ENCODE results near the gene BRIX1.

DNA sequence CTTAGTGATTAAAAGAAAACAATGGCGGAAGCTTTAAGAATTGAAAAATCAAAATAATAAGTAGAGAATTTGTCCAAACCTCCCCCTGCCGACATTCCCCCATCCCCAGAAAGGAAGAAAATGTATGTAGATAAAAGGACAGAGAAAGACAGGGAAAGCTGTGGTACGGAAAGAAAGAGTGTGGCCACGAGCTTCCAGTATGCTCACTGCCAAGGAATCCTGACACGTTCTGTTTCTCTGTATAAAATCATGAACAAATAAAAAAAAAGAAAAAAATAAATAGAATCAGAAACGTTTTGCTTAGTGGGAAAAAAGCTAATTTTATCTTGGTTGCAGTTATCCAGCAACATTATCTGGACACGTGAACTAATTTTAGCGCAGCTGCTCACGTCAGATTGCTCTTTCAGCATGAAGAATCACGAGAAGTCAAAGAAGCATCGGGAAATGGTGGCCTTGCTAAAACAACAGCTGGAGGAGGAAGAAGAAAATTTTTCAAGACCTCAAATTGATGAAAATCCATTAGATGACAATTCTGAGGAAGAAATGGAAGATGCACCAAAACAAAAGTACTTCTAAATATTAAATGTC is 29.0 kb downstream of the BRIX1 start:
- TF ChIP-seq, protein P1, sequence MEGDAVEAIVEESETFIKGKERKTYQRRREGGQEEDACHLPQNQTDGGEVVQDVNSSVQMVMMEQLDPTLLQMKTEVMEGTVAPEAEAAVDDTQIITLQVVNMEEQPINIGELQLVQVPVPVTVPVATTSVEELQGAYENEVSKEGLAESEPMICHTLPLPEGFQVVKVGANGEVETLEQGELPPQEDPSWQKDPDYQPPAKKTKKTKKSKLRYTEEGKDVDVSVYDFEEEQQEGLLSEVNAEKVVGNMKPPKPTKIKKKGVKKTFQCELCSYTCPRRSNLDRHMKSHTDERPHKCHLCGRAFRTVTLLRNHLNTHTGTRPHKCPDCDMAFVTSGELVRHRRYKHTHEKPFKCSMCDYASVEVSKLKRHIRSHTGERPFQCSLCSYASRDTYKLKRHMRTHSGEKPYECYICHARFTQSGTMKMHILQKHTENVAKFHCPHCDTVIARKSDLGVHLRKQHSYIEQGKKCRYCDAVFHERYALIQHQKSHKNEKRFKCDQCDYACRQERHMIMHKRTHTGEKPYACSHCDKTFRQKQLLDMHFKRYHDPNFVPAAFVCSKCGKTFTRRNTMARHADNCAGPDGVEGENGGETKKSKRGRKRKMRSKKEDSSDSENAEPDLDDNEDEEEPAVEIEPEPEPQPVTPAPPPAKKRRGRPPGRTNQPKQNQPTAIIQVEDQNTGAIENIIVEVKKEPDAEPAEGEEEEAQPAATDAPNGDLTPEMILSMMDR (IDR thresholded peaks at IDR 0.05; ENCODE audit: borderline replicate concordance, extremely low read depth, low read length, poor library complexity, severe bottlenecking) = no peak
- TF ChIP-seq EZH2 (IDR thresholded peaks at IDR 0.05; ENCODE audit: borderline replicate concordance, low read depth, low read length, severe bottlenecking) = no peak

All from DND-41 (cell line).